GM19438 (cell line): Measurements from ENCODE around the gene AHCYL2.
"Not testable (repeated sequence)": the region's sequence is repeated elsewhere in the genome, so short reads cannot be mapped to it uniquely, and the experiment has no call there.

Experiments
- ATAC-seq: cut with Tn5 transposase; IDR thresholded peaks from one replicate; pipeline ENCODE4 v1.9.1; 2021; ENCODE audit warnings: low read depth; ENCODE audit not compliant: unreplicated experiment

The AHCYL2 gene

GRCh38 chr7:129475931-129476330 is 251.1 kb downstream of the AHCYL2 start:
- not testable (repeated sequence) for ATAC-seq

DNA sequence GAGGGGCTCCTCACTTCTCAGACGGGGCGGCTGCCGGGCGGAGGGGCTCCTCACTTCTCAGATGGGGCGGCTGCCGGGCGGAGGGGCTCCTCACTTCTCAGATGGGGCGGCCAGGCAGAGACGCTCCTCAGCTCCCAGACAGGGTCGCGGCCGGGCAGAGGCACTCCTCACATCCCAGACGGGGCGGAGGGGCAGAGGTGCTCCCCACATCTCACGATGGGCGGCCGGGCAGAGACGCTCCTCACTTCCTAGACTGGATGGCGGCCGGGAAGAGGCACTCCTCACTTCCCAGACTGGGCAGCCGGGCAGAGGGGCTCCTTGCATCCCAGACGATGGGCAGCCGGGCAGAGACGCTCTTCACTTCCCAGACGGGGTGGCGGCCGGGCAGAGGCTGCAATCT is 251.6 kb downstream of the AHCYL2 start:
- ATAC-seq: not testable (repeated sequence)
